Hematopoietic multipotent progenitor cell (in vitro differentiated cells): ENCODE data around the gene GLT8D2. TPM values are rescaled to one million over a fixed set of nuclear protein-coding genes. Genes with fewer than 3 reads are reported as not detected.

Source experiments
- DNase-seq, 3 donors: peaks; one replicate each; pipeline ENCODE4 v3.0.0-alpha.2; 2011 to 2015; ENCODE audit warnings: low read depth in 2 of 3, low spot score in 2 of 3
- total RNA-seq: library from RNA; depleted of rRNA; stranded (reverse); fragments of >200 nt; gene quantifications from one replicate; pipeline ENCODE4 v1.2.3, GENCODE V29; 2012

GLT8D2 gene
- total RNA-seq: not detected

DNA sequence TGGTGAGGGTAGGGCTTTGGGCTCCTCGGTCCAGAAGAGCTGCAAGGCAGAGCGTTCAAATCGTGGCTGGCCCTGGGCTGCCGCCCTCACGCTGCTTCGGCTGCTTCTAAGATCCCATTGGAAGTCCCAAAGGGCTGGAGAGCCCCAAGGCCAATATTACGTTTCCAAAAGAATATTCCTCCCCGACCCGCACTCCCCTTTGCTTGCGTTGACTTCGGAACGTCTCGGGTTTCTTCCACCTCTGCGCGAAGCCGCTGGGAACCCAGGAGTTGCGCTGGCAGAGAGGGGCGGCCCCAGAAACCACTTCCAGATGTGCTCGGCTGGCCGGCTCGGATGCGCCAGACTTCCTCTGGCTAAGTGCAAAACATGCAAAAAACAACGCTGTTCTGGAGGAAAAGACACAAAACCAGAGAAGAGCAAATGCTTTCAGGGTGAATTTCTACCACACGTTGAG is at the start of gene GLT8D2:
Gene GLT8D2 (minus strand): TSS at position 285 of the 454 bp plus-strand sequence. CDS start 30,539 bp downstream, outside the sequence.
- DNase-seq: peak in 1 of 3 donors; percentile 12

GRCh38 chr12:104097954-104098353 is 48.0 kb upstream of the GLT8D2 start:
- no peak for DNase-seq

GRCh38 chr12:104095289-104095688 is 45.3 kb upstream of the GLT8D2 start:
- no peak for DNase-seq

GRCh38 chr12:104094284-104094683 is 44.3 kb upstream of the GLT8D2 start:
- DNase-seq: no peak

DNA sequence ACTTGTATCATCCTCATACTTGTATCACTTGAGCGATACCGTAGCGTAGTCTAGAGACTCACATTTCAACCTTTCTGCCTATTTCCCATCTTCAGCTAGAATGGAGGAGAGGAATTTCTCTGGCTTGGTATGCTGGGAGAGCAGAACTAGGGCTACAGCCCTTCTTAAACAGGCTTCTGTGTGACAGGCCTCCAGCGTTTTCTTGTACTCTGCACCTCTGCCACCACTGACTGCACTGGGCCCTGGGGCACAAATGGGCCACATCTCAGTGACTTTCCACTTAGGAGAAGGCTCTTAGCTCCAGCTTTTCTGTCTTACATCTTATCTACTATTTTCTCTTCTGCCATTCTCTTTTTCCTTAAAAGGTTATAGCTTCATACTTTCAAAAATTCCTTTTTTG is 41.1 kb upstream of the GLT8D2 start:
- DNase-seq: no peak

GRCh38 chr12:104090685-104091084 is 40.7 kb upstream of the GLT8D2 start:
- no peak for DNase-seq

DNA sequence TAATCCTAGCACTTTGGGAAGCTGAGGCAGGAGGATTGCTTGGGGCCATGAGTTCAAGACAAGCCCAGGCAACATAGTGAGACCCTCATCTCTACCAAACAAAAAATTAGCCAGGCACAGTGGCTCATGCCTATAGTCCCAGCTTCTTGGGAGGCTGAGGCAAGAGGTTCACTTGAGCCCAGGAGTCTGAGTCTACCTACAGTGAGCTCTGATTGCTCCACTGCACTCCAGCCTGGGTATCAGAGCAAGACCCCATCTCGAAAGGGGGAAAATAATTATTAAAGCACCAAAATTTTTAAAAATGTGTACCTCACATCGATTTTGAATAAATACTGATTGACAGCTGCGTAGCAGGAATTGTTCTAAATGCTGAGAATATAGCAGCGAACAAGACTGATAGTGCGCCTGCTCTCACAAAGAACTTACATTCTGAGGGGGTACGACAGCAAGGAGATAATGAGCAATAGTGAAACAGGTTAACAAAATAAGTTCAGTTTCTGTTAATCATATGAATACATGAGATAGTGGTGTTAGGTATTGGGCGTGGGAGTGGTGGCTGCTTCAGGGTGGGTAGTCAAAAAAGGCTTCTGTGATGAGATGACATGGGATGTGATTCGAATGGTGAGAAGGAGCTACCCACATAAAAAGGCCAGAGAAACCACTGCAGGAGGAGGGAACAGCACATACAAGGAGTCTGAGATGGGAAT is 33.9 kb upstream of the GLT8D2 start:
- no peak for DNase-seq

- no peak for DNase-seq
Observed at GRCh38 chr12:104080764-104081163, 30.8 kb upstream of the GLT8D2 start.

GRCh38 chr12:104079024-104079423 is 29.0 kb upstream of the GLT8D2 start:
- DNase-seq: no peak

DNA sequence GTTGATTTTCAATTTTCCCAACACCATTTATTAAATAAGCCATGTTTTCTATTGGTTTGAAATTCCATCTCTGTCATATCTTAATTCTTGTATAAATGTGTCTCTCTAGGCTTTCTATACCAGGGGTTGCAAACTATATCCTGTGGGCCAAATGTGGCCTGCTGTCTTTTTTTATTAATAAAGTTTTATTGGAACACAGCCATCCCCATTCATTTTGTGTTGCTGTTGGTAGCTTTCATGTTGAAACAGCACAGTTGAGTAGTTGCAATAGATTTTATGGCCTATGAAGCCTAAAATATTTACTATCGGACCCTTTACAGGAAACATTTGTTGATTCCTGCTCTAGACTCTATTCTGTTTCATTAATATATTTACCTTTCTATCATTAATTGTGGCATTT is 23.7 kb upstream of the GLT8D2 start:
- DNase-seq: no peak

DNA sequence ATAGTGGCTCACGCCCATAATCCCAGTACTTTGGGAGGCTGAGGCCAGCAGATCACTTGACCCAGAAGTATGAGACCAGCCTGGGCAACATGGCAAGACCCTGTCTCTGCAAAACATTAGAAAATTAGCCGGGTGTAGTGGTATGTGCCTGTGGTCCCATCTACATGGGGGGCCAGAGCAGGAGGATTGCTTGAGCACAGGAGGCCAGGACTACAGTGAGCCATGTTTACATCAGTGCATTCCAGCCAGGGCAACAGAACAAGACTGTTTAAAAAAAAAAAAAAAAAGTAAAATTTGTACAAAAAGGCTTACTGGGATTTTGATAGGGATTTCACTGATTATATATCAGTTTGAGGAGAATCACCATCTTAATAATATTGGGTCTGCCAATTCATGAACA is 22.1 kb upstream of the GLT8D2 start:
- DNase-seq: no peak

DNA sequence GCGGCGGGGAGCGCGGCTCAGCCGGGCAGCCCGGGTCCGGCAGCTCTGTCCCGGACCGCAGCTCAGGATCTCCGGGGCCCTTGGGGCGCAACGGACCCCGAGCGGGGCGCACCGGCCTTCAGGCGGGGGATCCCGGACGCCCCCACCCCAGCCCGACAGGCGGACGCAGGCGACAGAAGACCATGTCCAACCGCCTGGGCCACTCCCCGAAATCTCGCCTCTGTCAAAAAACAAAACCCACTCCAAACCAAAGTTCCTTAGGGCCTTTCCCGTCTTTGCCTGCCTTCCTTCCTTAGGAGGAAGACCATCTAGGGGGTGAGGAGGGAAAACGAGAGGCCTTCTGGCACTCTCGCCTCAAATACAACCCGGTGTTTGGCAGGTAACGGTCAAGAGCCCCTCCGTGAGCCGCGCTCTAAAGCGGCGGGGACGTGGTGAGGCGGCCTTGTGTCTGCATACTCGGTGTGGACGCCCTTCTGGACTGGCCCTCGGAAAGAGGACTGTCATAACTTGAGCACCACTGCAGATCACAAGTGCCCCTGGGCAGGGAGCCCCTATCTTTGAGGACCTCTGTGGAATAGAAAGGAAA is 14.9 kb upstream of the GLT8D2 start:
- DNase-seq: peak in 1 of 3 donors; percentile 5

- DNase-seq: peak; percentile 66 to 90 (median 85)
Observed at GRCh38 chr12:104064031-104064841, 14.2 kb upstream of the GLT8D2 start, which contains the start of gene HCFC2. TSS of gene HCFC2 (plus strand) at chr12:104064531. CDS start at chr12:104064561, 30 bp downstream.

- DNase-seq: peak in 1 of 3 donors; percentile 32
Observed at GRCh38 chr12:104063712-104064030, 13.7 kb upstream of the GLT8D2 start.

- DNase-seq: no peak
Observed at GRCh38 chr12:104060791-104061190, 10.8 kb upstream of the GLT8D2 start.

DNA sequence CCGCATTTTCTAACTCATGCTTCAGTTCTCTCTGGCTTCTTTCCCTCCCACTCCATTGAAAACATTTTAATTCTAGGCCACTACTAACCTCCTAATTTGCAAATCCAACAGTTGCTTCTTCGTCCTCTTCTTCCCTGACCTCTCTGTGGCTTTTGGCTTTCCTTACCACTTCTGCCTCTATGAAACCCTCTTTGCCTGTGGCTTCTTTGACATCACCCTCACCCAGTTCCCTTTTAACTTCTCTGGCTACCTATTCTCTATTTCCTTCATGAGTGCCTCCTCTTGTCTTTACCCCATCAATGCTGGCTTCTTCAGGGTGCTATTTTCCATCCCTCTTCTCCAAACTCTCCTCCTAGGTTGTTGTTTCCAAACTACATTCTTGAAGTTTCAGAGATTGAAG is 10.0 kb upstream of the GLT8D2 start:
- no peak for DNase-seq

DNA sequence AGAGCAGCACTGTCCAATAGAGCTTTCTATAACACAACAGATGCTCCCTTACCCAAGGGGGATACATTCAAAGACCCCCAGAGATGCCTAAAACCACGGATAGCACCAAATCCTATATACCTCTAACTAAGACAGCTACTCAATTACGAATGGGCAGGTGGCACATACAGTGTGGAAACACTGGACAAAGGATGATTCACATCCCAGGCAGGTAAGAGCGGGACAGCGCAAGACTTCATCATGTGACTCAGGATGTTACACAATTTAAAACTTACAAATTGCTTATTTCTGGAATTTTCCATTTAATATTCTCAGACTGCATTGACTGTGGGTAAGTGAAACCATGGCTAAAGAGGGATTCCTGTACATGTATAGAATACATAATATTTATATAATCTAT is 8.8 kb upstream of the GLT8D2 start:
- no peak for DNase-seq

- peak in 2 of 3 donors; percentile 16 to 53 for DNase-seq
Observed at GRCh38 chr12:104057771-104058197, 7.8 kb upstream of the GLT8D2 start.

- no peak for DNase-seq
Observed at GRCh38 chr12:104056419-104056972, 6.5 kb upstream of the GLT8D2 start.

GRCh38 chr12:104055686-104056388 is 5.8 kb upstream of the GLT8D2 start:
- no peak for DNase-seq
